Aorta (tissue), 5 donors: Measurements from ENCODE around the gene HACL1. TPM values are rescaled to one million over a fixed set of nuclear protein-coding genes. Genes with fewer than 3 reads are reported as not detected.
A peak's percentile ranks its signal among the peaks of the same experiment; 100 is the strongest.

Source experiments
- ATAC-seq: fragments of 200-7000 bp; cut with Tn5 transposase; one replicate; pipeline ENCODE4 v1.9.1; 2022; ENCODE audit warnings: moderate library complexity; ENCODE audit not compliant: low FRiP score
- DNase-seq, 2 donors: peaks; one replicate each; pipeline ENCODE4 v3.0.0-alpha.2; 2020
- H3K27ac ChIP-seq, 2 donors: one replicate each; pipeline ENCODE4 v1.5.1; 2013; ENCODE audit warnings: low read length in 2 of 2, mild to moderate bottlenecking in 2 of 2, moderate library complexity in 2 of 2, control low read depth in 1 of 2, inconsistent platforms in 1 of 2, low read depth in 1 of 2
- H3K27me3 ChIP-seq, 2 donors: one replicate each; pipeline ENCODE4 v1.6.1; 2013; ENCODE audit warnings: control low read depth in 1 of 2, low read length in 1 of 2, mild to moderate bottlenecking in 1 of 2, moderate library complexity in 1 of 2; ENCODE audit not compliant: insufficient read depth in 2 of 2, control insufficient read depth in 1 of 2
- H3K36me3 ChIP-seq, 2 donors: one replicate each; pipeline ENCODE4 v1.6.1; 2013; ENCODE audit warnings: control low read depth in 1 of 2, low read length in 1 of 2, mild to moderate bottlenecking in 1 of 2; ENCODE audit not compliant: insufficient read depth in 2 of 2, control insufficient read depth in 1 of 2
- H3K4me1 ChIP-seq, 2 donors: one replicate each; pipeline ENCODE4 v1.6.1; 2013; ENCODE audit warnings: low read length in 2 of 2, control low read depth in 1 of 2, mild to moderate bottlenecking in 1 of 2, moderate library complexity in 1 of 2; ENCODE audit not compliant: insufficient read depth in 2 of 2, control insufficient read depth in 1 of 2
- H3K4me3 ChIP-seq, 2 donors: one replicate each; pipeline ENCODE4 v1.5.1; 2013; ENCODE audit warnings: low read length in 2 of 2, control low read depth in 1 of 2, mild to moderate bottlenecking in 1 of 2
- H3K9me3 ChIP-seq: one replicate; pipeline ENCODE4 v1.6.1; 2013; ENCODE audit warnings: mild to moderate bottlenecking, low read length; ENCODE audit not compliant: control insufficient read depth
- WGBS, 2 donors: extraction: QIAGEN DNeasy Blood & Tissue Kit; methylation state at CpG; one replicate each; pipeline ENCODE4 v1.1.7; 2013; 5-methylcytosine and 5-hydroxymethylcytosine counted together
- intact Hi-C, 2 donors: fragments of 100-400 bp; cut with DNase I; formaldehyde crosslinking; loops; one replicate each; pipeline versions ENCODE4 v1.14.2 to v1.15.0; 2022
- polyA plus RNA-seq, 2 donors: library from polyadenylated mRNA; stranded (reverse); fragments of 200-250 nt; gene quantifications; one replicate each; pipeline ENCODE4 v1.2.3, GENCODE V29; 2013
- total RNA-seq, 2 donors: library from RNA; stranded (reverse); fragmentation: NEBNext Ultra II Directional; extraction: Animal tissue kit (Norgen Biotek cat#: 25700); gene quantifications; one replicate each; pipeline ENCODE4 v1.2.1, GENCODE V29; 2021
- donor health status: healthy with polysubstance abuse.
- donor health status: Bipolar disorder and iron deficiency.
- donor health status: DM: no; HTN: no; CAD: no.
- donor health status: DM: no; HTN: no; CAD: no.
- donor health status: DM: yes; HTN: yes; CAD: no.

Gene HACL1
- total and polyA plus RNA-seq, 4 donors, result 13.3 to 27.1 (median 23.3) TPM

- peak overlapping the region; percentile 22 to 32 for H3K27ac ChIP-seq
- H3K9me3 ChIP-seq, result no peaks in the 10 kb centered on the region
- peaks cover 0 to 3% of the 10 kb centered on the region in 2 donors for H3K36me3 ChIP-seq
- DNase-seq (no peak), ATAC-seq (no peak)
- intact Hi-C loops, result no loop called here
- H3K27me3 ChIP-seq, result no peaks in the 10 kb centered on the region
- no peaks in the 10 kb centered on the region for H3K4me1 ChIP-seq
- no peak overlapping the region for H3K4me3 ChIP-seq
- WGBS, 2 donors, result 3 to 16% methylated on average over 2 of the region's 2 CpGs
Measured at GRCh38 chr3:15579051-15579450, 22.3 kb downstream of the HACL1 start.

GRCh38 chr3:15578289-15578867 lies 23.0 kb downstream of the HACL1 start:
- Histone ChIP-seq H3K27me3 (no peaks in the 10 kb centered on the region), H3K36me3 (peaks cover 0 to 3% of the 10 kb centered on the region in 2 donors), H3K9me3 (no peaks in the 10 kb centered on the region), H3K27ac (peak overlapping the region; percentile 22 to 32), H3K4me3 (no peak overlapping the region), H3K4me1 (no peaks in the 10 kb centered on the region)
- peak; percentile 56 for ATAC-seq
- no peak for DNase-seq
- intact Hi-C loops, result no loop called here
- 7% methylated on average over 3 of the region's 3 CpGs for WGBS, 2 donors

GRCh38 chr3:15576475-15576874 lies 24.9 kb downstream of the HACL1 start:
- Histone ChIP-seq H3K27ac (no peak overlapping the region), H3K4me1 (no peaks in the 10 kb centered on the region), H3K36me3 (peaks cover 2% of the 10 kb centered on the region in 2 donors), H3K9me3 (no peaks in the 10 kb centered on the region), H3K4me3 (no peak overlapping the region), H3K27me3 (no peaks in the 10 kb centered on the region)
- DNase-seq (no peak), ATAC-seq (no peak)
- intact Hi-C loops, result no loop called here
- 86 to 88% methylated on average over 3 of the region's 3 CpGs for WGBS, 2 donors

GRCh38 chr3:15575446-15575845 lies 25.9 kb downstream of the HACL1 start:
- intact Hi-C loops, result no loop called here
- H3K27me3 ChIP-seq, result no peaks in the 10 kb centered on the region
- H3K4me3 ChIP-seq, result no peak overlapping the region
- 92 to 94% methylated on average over 5 of the region's 5 CpGs for WGBS, 2 donors
- H3K9me3 ChIP-seq, result no peaks in the 10 kb centered on the region
- H3K36me3 ChIP-seq, result peaks cover 2 to 5% of the 10 kb centered on the region in 2 donors
- DNase-seq, result no peak
- ATAC-seq, result no peak
- no peak overlapping the region for H3K27ac ChIP-seq
- H3K4me1 ChIP-seq, result no peaks in the 10 kb centered on the region

- no peak overlapping the region for H3K27ac ChIP-seq
- ATAC-seq (no peak), DNase-seq (no peak)
- no peaks in the 10 kb centered on the region for H3K9me3 ChIP-seq
- peaks cover 2 to 13% of the 10 kb centered on the region in 2 donors for H3K36me3 ChIP-seq
- no peak overlapping the region for H3K4me3 ChIP-seq
- no peaks in the 10 kb centered on the region for H3K27me3 ChIP-seq
- intact Hi-C loops, result no loop called here
- WGBS, 2 donors, result 85 to 93% methylated on average over 4 of the region's 4 CpGs
- H3K4me1 ChIP-seq, result no peaks in the 10 kb centered on the region
Measured at GRCh38 chr3:15572138-15572537, 29.2 kb downstream of the HACL1 start.

- Histone ChIP-seq H3K27me3 (no peaks in the 10 kb centered on the region), H3K9me3 (no peaks in the 10 kb centered on the region), H3K4me1 (no peaks in the 10 kb centered on the region), H3K27ac (no peak overlapping the region), H3K36me3 (peaks cover 0 to 14% of the 10 kb centered on the region in 2 donors), H3K4me3 (no peak overlapping the region)
- no peak for ATAC-seq
- intact Hi-C loops, result no loop called here
- 72 to 79% methylated on average over 1 of the region's 1 CpG for WGBS, 2 donors
- DNase-seq, result no peak
Measured at GRCh38 chr3:15563190-15563589, 38.2 kb downstream of the HACL1 start.

- ATAC-seq, result no peak
- intact Hi-C loops, result no loop called here
Measured at GRCh38 chr3:15562560-15562959, 38.8 kb downstream of the HACL1 start.

GRCh38 chr3:15558581-15558980 lies 42.8 kb downstream of the HACL1 start:
- no peaks in the 10 kb centered on the region for H3K4me1 ChIP-seq
- peak; percentile 12 for ATAC-seq
- no peak overlapping the region for H3K4me3 ChIP-seq
- no peaks in the 10 kb centered on the region for H3K9me3 ChIP-seq
- no peaks in the 10 kb centered on the region for H3K27me3 ChIP-seq
- peaks cover 0 to 8% of the 10 kb centered on the region in 2 donors for H3K36me3 ChIP-seq
- no peak overlapping the region for H3K27ac ChIP-seq
- intact Hi-C loops, result loop anchor here (5.0 to 10.0 kb wide), 3 partner anchors 131 to 356 kb away; partner anchors contain the start of genes CAPN7 (in 1 of the 2), EAF1 (in 1 of the 2) and METTL6 (in 1 of the 2)
- DNase-seq, result no peak
- 74 to 84% methylated on average over 9 of the region's 9 CpGs for WGBS, 2 donors

More at GRCh38 chr3:15562560-15562959, 38.8 kb downstream of the HACL1 start:
- WGBS, 2 donors, result 84 to 92% methylated on average over 5 of the region's 5 CpGs
- Histone ChIP-seq H3K9me3 (no peaks in the 10 kb centered on the region), H3K27me3 (no peaks in the 10 kb centered on the region), H3K4me1 (no peaks in the 10 kb centered on the region), H3K4me3 (no peak overlapping the region), H3K36me3 (peaks cover 0 to 11% of the 10 kb centered on the region in 2 donors), H3K27ac (no peak overlapping the region)
- no peak for DNase-seq

GRCh38 chr3:15557511-15557946 lies 43.8 kb downstream of the HACL1 start:
- ATAC-seq (peak; percentile 82), DNase-seq (no peak)
- no peaks in the 10 kb centered on the region for H3K9me3 ChIP-seq
- no peak overlapping the region for H3K4me3 ChIP-seq
- H3K27ac ChIP-seq, result no peak overlapping the region
- H3K27me3 ChIP-seq, result no peaks in the 10 kb centered on the region
- WGBS, 2 donors, result 2 to 8% methylated on average over 3 of the region's 3 CpGs
- peaks cover 0 to under 1% of the 10 kb centered on the region in 2 donors for H3K36me3 ChIP-seq
- intact Hi-C loops, result loop anchor here (2.0 to 10.0 kb wide), 4 partner anchors 130 to 355 kb away; partner anchors contain the start of genes EAF1 (in 2 of the 2), METTL6 (in 2 of the 2) and CAPN7 (in 1 of the 2)
- H3K4me1 ChIP-seq, result no peaks in the 10 kb centered on the region
